Non-pigmented ciliary epithelial cell (primary cell): ENCODE results near the gene RAB4A.
A peak's percentile ranks its signal among the peaks of the same experiment; 100 is the strongest.
"Not testable (repeated sequence)": the region's sequence is repeated elsewhere in the genome, so short reads cannot be mapped to it uniquely, and the experiment has no call there.

ENCODE experiments used
- DNase-seq: peaks from one replicate; pipeline ENCODE4 v3.0.0-alpha.2; 2010; ENCODE audit warnings: low read depth

RAB4A gene

GRCh38 chr1:229272164-229273158, 1.6 kb downstream of the RAB4A start:
- DNase-seq: no peak

DNA sequence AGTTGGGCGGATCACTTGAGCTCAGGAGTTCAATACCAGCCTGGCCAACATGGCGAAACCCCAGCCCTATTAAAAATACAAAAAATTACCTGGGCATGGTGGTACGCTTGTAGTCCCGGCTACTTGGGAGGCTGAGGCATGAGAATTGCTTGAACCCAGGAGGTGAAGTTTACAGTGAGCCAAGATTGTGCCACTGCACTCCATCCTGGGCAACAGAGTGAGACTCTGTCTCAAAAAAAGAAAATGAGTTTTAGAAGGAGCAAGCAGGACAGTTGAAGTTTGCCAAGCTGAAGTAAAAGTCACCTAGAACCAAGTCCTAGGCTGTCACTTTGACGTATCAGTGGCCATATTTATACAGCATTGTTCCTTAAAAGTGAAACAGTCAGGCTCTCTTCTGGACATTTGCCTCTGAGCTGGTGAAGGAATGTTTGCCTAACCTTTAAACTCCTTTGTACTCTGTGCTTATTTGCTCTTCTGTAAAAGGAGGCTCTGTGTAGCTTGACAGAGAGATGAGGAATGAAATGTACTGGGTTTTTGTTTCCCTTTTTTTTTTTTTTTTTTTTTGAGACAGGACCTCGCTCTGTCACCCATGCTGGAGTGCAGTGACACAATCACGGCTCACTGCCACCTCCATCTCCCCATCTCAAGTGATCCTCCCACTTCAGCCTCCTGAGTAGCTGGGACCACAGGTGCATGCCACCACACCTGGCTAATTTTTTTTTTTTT, 2.8 kb downstream of the RAB4A start:
- no peak for DNase-seq

- DNase-seq: no peak
These were observed 4.1 kb downstream of the RAB4A start for GRCh38 chr1:229275005-229275404.

DNA sequence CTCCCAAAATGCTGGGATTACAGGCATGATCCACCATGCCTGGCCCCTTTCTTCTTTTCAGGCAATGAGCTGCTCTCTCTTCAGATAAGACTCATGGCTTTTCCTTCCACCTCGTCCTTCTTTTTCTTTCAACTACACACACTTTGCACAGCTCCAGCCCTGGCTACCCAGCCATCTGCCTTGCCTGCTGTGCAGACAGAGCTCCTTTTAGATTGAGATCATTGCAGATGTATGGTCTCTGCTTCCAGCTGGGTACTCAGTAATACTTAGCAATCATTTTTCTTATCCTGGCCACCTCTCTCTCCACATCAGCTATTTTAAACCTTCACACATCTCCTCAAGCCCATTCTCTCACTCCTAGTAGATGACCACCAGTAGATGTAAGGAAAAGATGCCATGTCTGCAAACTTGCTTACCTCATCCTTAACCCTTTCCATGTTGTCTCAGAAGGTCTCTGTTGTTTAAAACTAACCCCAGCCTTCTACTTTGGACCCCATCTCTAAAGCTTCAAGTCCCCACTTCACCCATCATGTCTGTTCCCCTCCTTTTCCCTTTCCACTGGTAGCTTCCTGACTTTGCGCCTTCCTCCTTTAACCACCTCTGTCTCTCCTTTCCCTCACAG, 7.3 kb downstream of the RAB4A start:
- DNase-seq: no peak

DNA sequence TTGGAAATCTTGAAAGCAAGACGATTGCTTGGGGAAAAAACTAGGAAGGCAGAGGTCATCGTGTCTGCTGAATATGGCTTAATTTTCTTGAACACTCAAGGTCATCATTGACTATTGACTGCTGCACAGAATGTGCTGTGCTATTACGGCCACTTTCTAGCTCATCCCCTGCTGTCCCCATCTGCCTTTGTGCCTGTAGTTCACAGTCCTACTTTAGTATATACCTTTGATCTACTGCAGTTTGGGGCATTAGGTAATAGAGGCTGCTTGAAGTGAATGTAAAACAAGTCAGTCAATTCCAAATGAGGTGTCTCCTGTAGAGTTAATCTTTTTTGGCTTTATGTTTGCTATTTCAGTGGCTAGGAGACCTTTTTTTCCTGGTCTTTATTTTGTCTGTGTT, 8.3 kb downstream of the RAB4A start:
- no peak for DNase-seq

GRCh38 chr1:229280037-229280828, 9.3 kb downstream of the RAB4A start:
- DNase-seq: no peak

- DNase-seq: no peak
These were observed 10.0 kb downstream of the RAB4A start for GRCh38 chr1:229280921-229281320.

- no peak for DNase-seq
These were observed 10.5 kb downstream of the RAB4A start for GRCh38 chr1:229281339-229281926.

- no peak for DNase-seq
These were observed 11.4 kb downstream of the RAB4A start for GRCh38 chr1:229282295-229282823.

- DNase-seq: no peak
These were observed 12.3 kb downstream of the RAB4A start for GRCh38 chr1:229283183-229283611.

- no peak for DNase-seq
These were observed 14.0 kb downstream of the RAB4A start for GRCh38 chr1:229284887-229285286.

- no peak for DNase-seq
These were observed 14.5 kb downstream of the RAB4A start for GRCh38 chr1:229285440-229285839.

GRCh38 chr1:229286099-229286766, 15.3 kb downstream of the RAB4A start:
- DNase-seq: no peak

- no peak for DNase-seq
These were observed 16.4 kb downstream of the RAB4A start for GRCh38 chr1:229287267-229287666.

DNA sequence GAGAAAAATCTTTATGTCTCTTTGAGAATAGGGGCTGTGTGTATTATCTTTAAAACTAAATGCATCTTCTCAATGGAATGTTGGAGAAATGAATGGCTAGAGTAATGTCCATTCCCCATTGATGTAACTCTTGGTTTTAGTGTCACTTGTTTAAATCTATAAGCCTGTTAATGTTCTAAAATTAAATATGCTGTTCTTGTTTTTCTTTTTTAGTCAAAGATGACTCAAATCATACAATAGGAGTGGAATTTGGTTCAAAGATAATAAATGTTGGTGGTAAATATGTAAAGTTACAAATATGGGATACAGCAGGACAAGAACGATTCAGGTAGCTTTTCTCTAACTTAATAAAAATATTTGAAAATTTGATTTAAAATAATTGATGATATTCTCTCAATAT, 17.6 kb downstream of the RAB4A start:
- no peak for DNase-seq

DNA sequence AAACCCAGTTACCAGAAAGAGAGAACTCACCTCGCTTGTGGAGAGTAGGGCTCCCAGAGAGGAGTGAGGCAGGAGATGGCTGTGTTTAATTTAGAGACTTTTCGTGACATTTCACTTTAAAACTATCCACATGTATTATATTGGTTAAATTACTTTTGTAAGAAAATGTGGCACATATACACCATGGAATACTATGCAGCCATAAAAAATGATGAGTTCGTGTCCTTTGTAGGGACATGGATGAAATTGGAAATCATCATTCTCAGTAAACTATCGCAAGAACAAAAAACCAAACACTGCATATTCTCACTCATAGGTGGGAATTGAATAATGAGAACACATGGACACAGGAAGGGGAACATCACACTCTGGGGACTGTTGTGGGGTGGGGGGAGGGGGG, 20.8 kb downstream of the RAB4A start:
- not testable (repeated sequence) for DNase-seq

- no peak for DNase-seq
These were observed 22.8 kb downstream of the RAB4A start for GRCh38 chr1:229293528-229294204.

GRCh38 chr1:229295745-229296144, 24.8 kb downstream of the RAB4A start:
- DNase-seq: no peak

DNA sequence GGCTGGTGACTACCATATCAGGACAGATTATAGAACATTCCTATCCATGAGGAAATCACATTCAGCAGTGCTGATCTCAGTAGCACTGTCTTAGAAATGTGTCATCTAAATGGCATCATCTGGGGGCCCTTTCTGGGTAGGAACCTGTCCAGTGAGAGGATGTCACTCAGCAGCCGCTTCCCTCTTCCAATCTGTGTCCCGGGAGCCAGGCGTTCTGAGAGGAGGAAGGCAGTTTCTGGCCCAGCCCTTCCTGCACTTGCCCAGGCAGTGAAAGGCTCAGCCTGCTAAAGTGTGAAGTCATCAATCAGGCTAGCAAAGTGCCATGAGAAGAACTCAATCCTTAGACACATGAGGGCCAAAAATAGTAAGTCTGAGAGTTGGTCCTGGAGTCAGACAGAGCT, 25.6 kb downstream of the RAB4A start:
- peak; percentile 54 for DNase-seq

DNA sequence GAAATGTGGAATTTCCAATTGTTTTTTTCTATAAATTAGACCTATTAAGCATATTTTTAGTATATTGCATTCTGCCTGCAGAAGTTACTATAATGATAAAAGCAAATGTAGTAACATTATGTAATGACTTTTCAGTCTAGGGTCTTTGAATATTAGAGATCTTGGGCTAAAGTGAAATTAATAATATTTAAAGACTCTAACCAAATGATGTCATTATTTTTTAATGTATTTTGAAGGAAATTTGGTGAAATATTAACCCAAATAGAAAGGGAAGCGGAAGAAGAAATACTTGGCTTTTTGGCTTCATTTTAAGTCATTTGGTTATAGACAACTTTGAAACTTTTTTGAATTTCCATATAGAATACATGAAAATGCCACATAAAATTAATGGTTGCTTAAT, 26.8 kb downstream of the RAB4A start:
- no peak for DNase-seq
